OCI-LY1 (cell line): ENCODE data around the gene EPM2A.

Source experiments
- H2AFZ ChIP-seq: fragments of 200-600 bp; sonication (generic), shearing (Covaris generic); 2 replicates; pipeline ENCODE4 v1.6.0; 2014; ENCODE audit warnings: antibody characterized with exemption, mild to moderate bottlenecking, low read length
- H3F3A ChIP-seq: fragments of 200-600 bp; sonication (generic), shearing (Covaris generic); 2 replicates; pipeline ENCODE4 v1.6.0; 2014; ENCODE audit warnings: mild to moderate bottlenecking, antibody characterized with exemption, low read length, moderate library complexity; ENCODE audit not compliant: insufficient read depth
- H3K27ac ChIP-seq: fragments of 200-600 bp; sonication (generic); 2 replicates; pipeline ENCODE4 v1.5.1; 2014; ENCODE audit warnings: low read length, mixed run types, mild to moderate bottlenecking, low read depth; ENCODE audit not compliant: poor library complexity, severe bottlenecking
- H3K27me3 ChIP-seq: fragments of 200-600 bp; sonication (generic); 2 replicates; pipeline ENCODE4 v1.6.0; 2014; ENCODE audit warnings: antibody characterized with exemption, mild to moderate bottlenecking, low read length, moderate library complexity; ENCODE audit not compliant: insufficient read depth
- H3K36me3 ChIP-seq: fragments of 200-600 bp; sonication (generic); 2 replicates; pipeline ENCODE4 v1.6.1; 2014; ENCODE audit warnings: mild to moderate bottlenecking, antibody characterized with exemption, low read length, moderate library complexity, mixed read lengths; ENCODE audit not compliant: insufficient read depth
- H3K4me1 ChIP-seq: fragments of 200-600 bp; sonication (generic); 2 replicates; pipeline ENCODE4 v1.5.1; 2014; ENCODE audit warnings: mild to moderate bottlenecking, low read length, moderate library complexity; ENCODE audit not compliant: insufficient read depth, severe bottlenecking
- H3K4me2 ChIP-seq: fragments of 200-600 bp; sonication (generic), shearing (Covaris generic); 2 replicates; pipeline ENCODE4 v1.6.1; 2014; ENCODE audit warnings: low read length
- H3K4me3 ChIP-seq: fragments of 200-600 bp; sonication (generic); 2 replicates; pipeline ENCODE4 v1.5.1; 2014; ENCODE audit warnings: low read length, low read depth, mild to moderate bottlenecking, mixed read lengths; ENCODE audit not compliant: poor library complexity, severe bottlenecking
- H3K79me2 ChIP-seq: fragments of 200-600 bp; shearing (Covaris generic); 2 replicates; pipeline ENCODE4 v1.6.1; 2016; ENCODE audit warnings: mixed run types, low read length, mixed read lengths; ENCODE audit not compliant: insufficient read depth
- H3K9ac ChIP-seq: fragments of 200-600 bp; sonication (generic), shearing (Covaris generic); 2 replicates; pipeline ENCODE4 v1.6.1; 2014; ENCODE audit warnings: mild to moderate bottlenecking, low read length, mixed read lengths
- H3K9me2 ChIP-seq: fragments of 200-600 bp; sonication (generic), shearing (Covaris generic); 2 replicates; pipeline ENCODE4 v1.6.1; 2014; ENCODE audit warnings: low read depth, mild to moderate bottlenecking, low read length, mixed read lengths
- H3K9me3 ChIP-seq: fragments of 200-600 bp; shearing (Covaris generic); 2 replicates; pipeline ENCODE4 v1.6.1; 2014; ENCODE audit warnings: low read length, mixed read lengths
- H4K20me1 ChIP-seq: fragments of 200-600 bp; sonication (generic), shearing (Covaris generic); 2 replicates; pipeline ENCODE4 v1.6.0; 2016; ENCODE audit warnings: mild to moderate bottlenecking, low read length; ENCODE audit not compliant: insufficient read depth
- CTCF ChIP-seq: fragments of 200-600 bp; sonication (generic), shearing (Covaris generic); IDR thresholded peaks from 2 replicates; pipeline ENCODE4 v1.5.1; 2017; ENCODE audit warnings: mild to moderate bottlenecking, antibody characterized with exemption, low read length, moderate library complexity, mixed read lengths
- EZH2 ChIP-seq: fragments of 200-600 bp; sonication (generic), shearing (Covaris generic); IDR thresholded peaks from 2 replicates; pipeline ENCODE4 v1.8.0; 2017; ENCODE audit warnings: borderline replicate concordance, mixed run types, mild to moderate bottlenecking, antibody characterized with exemption, low read length, moderate library complexity, mixed read lengths

EPM2A gene

GRCh38 chr6:145587334-145587733 is 148.0 kb downstream of the EPM2A start:
- TF ChIP-seq EZH2 (no peak), CTCF (no peak)
- Histone ChIP-seq H3K9me2 (no peaks in the 10 kb centered on the region), H3K36me3 (no peaks in the 10 kb centered on the region), H3F3A (no peaks in the 10 kb centered on the region), H3K9ac (no peak overlapping the region), H3K27ac (no peak overlapping the region), H4K20me1 (no peaks in the 10 kb centered on the region), H3K79me2 (no peaks in the 10 kb centered on the region), H3K4me2 (no peak overlapping the region), H3K27me3 (no peaks in the 10 kb centered on the region), H3K4me3 (no peak overlapping the region), H2AFZ (no peak overlapping the region), H3K4me1 (no peaks in the 10 kb centered on the region), H3K9me3 (no peaks in the 10 kb centered on the region)

DNA sequence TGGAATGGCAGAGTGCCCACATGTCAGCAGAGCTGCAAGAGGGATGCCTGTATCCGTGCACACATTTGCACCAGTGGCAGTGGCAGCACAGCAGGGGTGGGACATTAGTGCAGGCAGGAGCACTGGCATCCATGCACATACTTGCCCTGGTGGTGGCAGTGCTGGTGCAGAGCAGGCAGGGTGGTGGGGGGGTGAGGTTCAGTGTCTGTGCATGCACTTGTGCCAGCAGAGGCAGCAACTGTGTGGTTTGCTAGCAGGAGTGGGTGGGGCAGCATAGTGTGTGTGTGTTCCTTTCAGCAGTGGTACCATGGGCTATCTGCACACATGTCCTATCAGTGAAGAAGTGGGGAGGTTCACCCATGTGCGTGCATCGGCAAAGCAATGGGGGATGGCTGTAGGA is 151.6 kb downstream of the EPM2A start:
- H3K36me3 ChIP-seq: no peaks in the 10 kb centered on the region
- H3K4me3 ChIP-seq: no peak overlapping the region
- H2AFZ ChIP-seq: no peak overlapping the region
- H3K27ac ChIP-seq: no peak overlapping the region
- H3K27me3 ChIP-seq: no peaks in the 10 kb centered on the region
- TF ChIP-seq EZH2: no peak
- no peak for TF ChIP-seq CTCF
- H3K79me2 ChIP-seq: no peaks in the 10 kb centered on the region
- H3K9me2 ChIP-seq: no peaks in the 10 kb centered on the region
- H3K4me2 ChIP-seq: no peak overlapping the region
- no peak overlapping the region for H3K9ac ChIP-seq
- no peaks in the 10 kb centered on the region for H3F3A ChIP-seq
- H3K9me3 ChIP-seq: no peaks in the 10 kb centered on the region
- no peaks in the 10 kb centered on the region for H3K4me1 ChIP-seq
- H4K20me1 ChIP-seq: no peaks in the 10 kb centered on the region
